GM19463 (cell line): Measurements from ENCODE around the gene TMEM170A.

Experiments
- ATAC-seq: cut with Tn5 transposase; IDR thresholded peaks from one replicate; pipeline ENCODE4 v1.9.1; 2021; ENCODE audit warnings: mild to moderate bottlenecking, moderate library complexity; ENCODE audit not compliant: unreplicated experiment

TMEM170A gene

DNA sequence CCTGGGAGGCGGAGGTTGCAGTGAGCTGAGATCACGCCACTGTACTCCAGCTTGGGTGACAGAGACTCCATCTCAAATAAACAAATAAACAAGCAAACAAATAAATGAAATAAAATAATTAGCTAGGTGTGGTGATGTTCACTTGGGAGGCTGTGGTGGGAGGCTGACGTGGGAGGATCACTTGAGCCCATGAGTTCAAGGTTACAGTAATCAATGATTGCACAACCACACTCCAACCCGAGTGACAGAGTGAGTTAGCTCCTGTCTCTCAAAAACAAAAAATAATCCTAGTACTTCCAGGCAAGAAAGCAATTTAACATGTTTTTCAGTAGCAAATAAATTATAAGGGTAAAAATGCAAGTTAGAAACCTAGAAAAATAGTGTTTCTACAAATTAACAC, 57.5 kb downstream of the TMEM170A start:
- ATAC-seq: no peak

DNA sequence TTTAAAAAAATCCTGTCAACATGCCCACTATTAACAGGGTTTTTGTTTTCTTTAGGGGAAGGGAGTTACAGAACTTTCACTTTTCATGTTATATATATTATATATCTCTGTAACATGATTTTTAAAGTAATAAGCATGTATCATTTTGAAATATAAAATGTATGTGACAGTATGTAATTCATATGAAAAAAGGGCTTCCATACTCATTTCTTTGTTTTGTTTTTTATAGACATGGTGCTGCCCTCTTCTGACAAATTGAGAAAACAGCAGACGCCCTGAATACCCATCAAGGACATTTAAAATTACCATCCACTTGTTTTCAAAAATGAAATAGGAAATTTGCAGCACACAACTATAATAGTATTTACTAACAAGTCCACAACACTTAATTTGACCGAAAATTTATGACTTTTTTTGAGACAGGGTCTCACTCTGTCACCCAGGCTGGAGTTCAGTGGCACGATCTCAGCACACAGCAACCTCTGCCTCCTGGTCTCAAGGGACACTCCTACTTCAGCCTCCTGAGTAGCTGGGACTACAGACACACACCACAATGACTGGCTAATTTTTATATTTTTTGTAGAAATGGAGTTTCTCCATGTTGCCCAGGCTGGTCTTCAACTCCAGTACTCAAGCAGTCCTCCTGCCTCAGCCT, 61.5 kb downstream of the TMEM170A start:
- ATAC-seq: no peak

DNA sequence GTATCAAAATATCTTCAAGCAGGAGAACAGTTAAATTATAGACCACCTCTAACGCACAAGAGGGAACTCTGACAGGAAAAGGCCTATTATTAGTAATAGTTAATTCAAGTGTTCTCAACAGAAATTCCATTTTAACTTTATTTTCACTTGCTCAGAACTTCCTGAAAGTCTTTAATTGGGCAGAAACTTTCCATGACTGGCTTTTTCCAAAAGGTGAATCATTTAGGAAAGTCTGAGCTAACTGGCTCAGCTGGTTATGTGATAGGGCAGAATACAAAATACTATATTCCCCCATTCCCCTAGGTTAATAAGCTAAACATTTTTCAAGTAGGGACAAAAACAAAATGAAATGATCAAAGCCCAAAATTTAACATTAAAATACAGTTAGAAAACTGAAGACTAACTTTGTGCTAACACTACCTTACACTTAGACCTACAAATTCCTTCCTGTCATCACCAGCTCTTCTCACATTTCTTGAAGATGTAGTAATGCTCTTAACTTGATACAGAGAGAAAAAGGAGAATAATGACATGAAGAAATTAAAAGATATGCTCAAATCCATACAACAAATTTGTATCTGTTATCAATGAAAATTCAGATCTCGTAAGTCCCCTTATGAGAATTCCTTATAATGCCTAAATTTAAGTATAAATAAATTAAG, 62.2 kb downstream of the TMEM170A start:
- ATAC-seq: no peak

DNA sequence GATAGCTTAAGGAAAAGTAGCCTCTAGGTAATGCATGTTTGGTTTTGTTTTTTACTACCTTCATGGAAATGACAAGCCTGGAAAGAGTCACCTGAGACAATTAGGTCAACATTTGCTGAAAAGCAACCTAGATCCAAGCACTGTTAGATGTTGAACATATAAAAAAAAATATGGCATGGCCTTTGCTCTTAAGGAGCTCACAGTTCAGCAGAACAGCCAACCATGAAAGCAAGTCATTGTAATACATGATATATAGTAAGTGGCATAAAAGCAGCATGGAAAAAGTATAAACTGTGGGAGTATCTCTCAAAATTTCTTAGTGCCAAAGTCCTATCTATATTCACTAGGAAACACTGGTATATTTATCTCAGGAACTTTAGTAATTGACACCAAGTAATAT, 62.8 kb downstream of the TMEM170A start:
- ATAC-seq: no peak

DNA sequence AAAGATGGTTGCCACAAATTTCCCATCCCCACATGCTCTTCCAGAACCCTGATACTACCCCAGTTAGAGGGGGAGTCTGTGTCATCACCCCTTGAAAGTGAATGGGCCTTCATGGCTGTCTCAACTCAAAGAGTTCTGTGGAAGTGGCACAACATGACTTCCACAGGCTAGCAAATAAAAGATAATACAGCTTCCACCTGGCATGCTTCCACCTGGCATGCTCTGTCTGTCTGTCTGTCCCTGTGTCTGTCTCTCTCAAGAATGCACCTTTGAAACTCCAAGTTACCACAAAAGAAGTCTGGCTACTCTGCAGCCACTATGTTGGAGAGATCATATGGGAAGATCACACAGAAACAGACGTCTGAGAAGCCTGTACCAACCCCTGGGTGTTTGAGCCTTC, 66.2 kb downstream of the TMEM170A start:
- no peak for ATAC-seq

DNA sequence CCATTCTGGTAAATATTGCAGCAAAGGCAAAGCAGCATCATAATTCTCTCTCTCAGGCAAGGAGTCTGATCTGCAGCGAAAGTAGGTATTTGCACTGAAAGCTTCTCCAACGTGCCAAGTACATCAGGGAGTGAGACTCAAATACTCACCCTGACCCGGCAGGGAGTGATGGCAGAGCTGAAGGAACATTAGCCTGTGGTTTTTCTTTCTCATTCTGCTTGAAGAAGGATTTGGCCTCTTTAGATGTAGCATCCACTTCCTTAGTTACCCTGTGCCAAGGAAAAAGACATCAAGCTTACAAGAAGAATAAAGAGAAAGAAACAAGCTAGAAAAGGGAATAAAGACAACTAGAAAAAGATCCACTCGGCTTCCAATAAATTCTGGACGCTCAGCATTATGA, 69.5 kb downstream of the TMEM170A start:
- no peak for ATAC-seq
